KMS-11 (cell line): Measurements from ENCODE around the gene HMG20A.
A peak's percentile ranks its signal among the peaks of the same experiment; 100 is the strongest.

ENCODE experiments used
- H2AFZ ChIP-seq: fragments of 200-600 bp; sonication (generic); 2 replicates; pipeline ENCODE4 v1.6.1; 2016; ENCODE audit warnings: antibody characterized with exemption, mixed run types, low read depth
- H3K27ac ChIP-seq: fragments of 200-600 bp; sonication (generic); 2 replicates; pipeline ENCODE4 v1.6.1; 2016; ENCODE audit warnings: mild to moderate bottlenecking, mixed run types
- H3K27me3 ChIP-seq: fragments of 200-600 bp; sonication (generic); 2 replicates; pipeline ENCODE4 v1.6.1; 2017; ENCODE audit warnings: mild to moderate bottlenecking, low read depth, mixed run types, moderate library complexity; ENCODE audit not compliant: insufficient read depth
- H3K36me3 ChIP-seq: fragments of 200-600 bp; sonication (generic); 2 replicates; pipeline ENCODE4 v1.6.1; 2017; ENCODE audit warnings: mild to moderate bottlenecking, mixed run types; ENCODE audit not compliant: insufficient read depth
- H3K4me1 ChIP-seq: fragments of 200-600 bp; sonication (generic); 2 replicates; pipeline ENCODE4 v1.6.1; 2016; ENCODE audit warnings: mild to moderate bottlenecking, low read depth, mixed run types; ENCODE audit not compliant: poor library complexity, severe bottlenecking
- H3K4me2 ChIP-seq: fragments of 200-600 bp; sonication (generic); 2 replicates; pipeline ENCODE4 v1.7.0; 2016; ENCODE audit warnings: mild to moderate bottlenecking, mixed run types
- H3K4me3 ChIP-seq: fragments of 200-600 bp; sonication (generic); IDR thresholded peaks from 2 replicates; pipeline ENCODE4 v1.6.1; 2017; ENCODE audit warnings: low read depth, low read length, mixed read lengths; ENCODE audit not compliant: insufficient read depth
- H3K79me2 ChIP-seq: fragments of 200-600 bp; sonication (generic); 2 replicates; pipeline ENCODE4 v1.6.1; 2016; ENCODE audit warnings: low read depth, mixed run types; ENCODE audit not compliant: insufficient read depth
- H3K9ac ChIP-seq: fragments of 200-600 bp; sonication (generic); 2 replicates; pipeline ENCODE4 v1.6.1; 2016; ENCODE audit warnings: mild to moderate bottlenecking, mixed run types
- H4K20me1 ChIP-seq: fragments of 200-600 bp; sonication (generic); 2 replicates; pipeline ENCODE4 v1.6.1; 2016; ENCODE audit warnings: mild to moderate bottlenecking, mixed run types; ENCODE audit not compliant: insufficient read depth
- TF ChIP-seq, protein P1 (sequence below): fragments of 200-600 bp; sonication (generic); conservative IDR thresholded peaks from 2 replicates; pipeline ENCODE4 v1.6.1; 2017; ENCODE audit warnings: low read depth, mild to moderate bottlenecking, antibody characterized with exemption, low read length, moderate library complexity, mixed read lengths

The HMG20A gene

GRCh38 chr15:77420610-77421369, at the start of gene HMG20A:
TSS of gene HMG20A (plus strand) at chr15:77420888. CDS start at chr15:77458408, 37,520 bp downstream.
- Histone ChIP-seq H3K4me1 (peaks cover 6% of the 10 kb centered on the region), H3K27me3 (no peaks in the 10 kb centered on the region), H3K36me3 (no peaks in the 10 kb centered on the region), H3K79me2 (peaks cover 26% of the 10 kb centered on the region; the same call in 1 of the 2 replicates), H3K9ac (peak within 1 kb of the TSS; percentile 70), H3K4me2 (peak within 1 kb of the TSS; percentile 89), H4K20me1 (no peaks in the 10 kb centered on the region), H2AFZ (peak within 1 kb of the TSS; percentile 99), H3K4me3 (no peak within 1 kb of the TSS), H3K27ac (peak within 1 kb of the TSS; percentile 78)
- TF ChIP-seq, protein P1, sequence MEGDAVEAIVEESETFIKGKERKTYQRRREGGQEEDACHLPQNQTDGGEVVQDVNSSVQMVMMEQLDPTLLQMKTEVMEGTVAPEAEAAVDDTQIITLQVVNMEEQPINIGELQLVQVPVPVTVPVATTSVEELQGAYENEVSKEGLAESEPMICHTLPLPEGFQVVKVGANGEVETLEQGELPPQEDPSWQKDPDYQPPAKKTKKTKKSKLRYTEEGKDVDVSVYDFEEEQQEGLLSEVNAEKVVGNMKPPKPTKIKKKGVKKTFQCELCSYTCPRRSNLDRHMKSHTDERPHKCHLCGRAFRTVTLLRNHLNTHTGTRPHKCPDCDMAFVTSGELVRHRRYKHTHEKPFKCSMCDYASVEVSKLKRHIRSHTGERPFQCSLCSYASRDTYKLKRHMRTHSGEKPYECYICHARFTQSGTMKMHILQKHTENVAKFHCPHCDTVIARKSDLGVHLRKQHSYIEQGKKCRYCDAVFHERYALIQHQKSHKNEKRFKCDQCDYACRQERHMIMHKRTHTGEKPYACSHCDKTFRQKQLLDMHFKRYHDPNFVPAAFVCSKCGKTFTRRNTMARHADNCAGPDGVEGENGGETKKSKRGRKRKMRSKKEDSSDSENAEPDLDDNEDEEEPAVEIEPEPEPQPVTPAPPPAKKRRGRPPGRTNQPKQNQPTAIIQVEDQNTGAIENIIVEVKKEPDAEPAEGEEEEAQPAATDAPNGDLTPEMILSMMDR, result no peak

- Histone ChIP-seq H3K27ac (no peak overlapping the region), H3K4me1 (no peaks in the 10 kb centered on the region), H3K4me2 (no peak overlapping the region), H2AFZ (no peak overlapping the region), H3K9ac (no peak overlapping the region), H3K79me2 (no peaks in the 10 kb centered on the region), H4K20me1 (no peaks in the 10 kb centered on the region), H3K36me3 (no peaks in the 10 kb centered on the region), H3K4me3 (no peak overlapping the region), H3K27me3 (no peaks in the 10 kb centered on the region)
- TF ChIP-seq, protein P1, result no peak
These were observed 48.7 kb upstream of the HMG20A start for GRCh38 chr15:77371850-77372563.

DNA sequence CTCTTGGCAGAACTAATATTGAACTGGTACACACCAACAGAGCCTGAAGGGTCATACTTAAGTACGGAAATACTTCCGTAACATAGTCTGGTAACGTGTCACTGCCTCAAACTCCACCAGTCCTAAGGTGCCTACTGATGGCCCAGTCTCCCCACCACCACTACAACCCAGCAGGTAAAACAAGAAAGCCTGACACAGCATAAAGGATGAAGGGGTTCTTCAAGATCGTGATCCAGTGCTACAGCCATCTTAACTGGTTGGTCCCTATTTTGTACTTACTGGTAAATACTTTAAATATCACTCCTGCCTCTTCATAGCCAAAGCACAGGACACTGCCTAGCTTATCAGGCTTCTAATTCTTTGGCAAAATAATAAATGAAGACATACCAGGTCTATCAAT, 47.2 kb upstream of the HMG20A start:
- Histone ChIP-seq H3K36me3 (no peaks in the 10 kb centered on the region), H3K4me3 (no peak overlapping the region), H3K27me3 (no peaks in the 10 kb centered on the region), H3K79me2 (no peaks in the 10 kb centered on the region), H3K4me1 (no peaks in the 10 kb centered on the region), H3K9ac (no peak overlapping the region), H3K4me2 (no peak overlapping the region), H3K27ac (no peak overlapping the region), H4K20me1 (no peaks in the 10 kb centered on the region), H2AFZ (no peak overlapping the region)
- TF ChIP-seq, protein P1, result no peak

DNA sequence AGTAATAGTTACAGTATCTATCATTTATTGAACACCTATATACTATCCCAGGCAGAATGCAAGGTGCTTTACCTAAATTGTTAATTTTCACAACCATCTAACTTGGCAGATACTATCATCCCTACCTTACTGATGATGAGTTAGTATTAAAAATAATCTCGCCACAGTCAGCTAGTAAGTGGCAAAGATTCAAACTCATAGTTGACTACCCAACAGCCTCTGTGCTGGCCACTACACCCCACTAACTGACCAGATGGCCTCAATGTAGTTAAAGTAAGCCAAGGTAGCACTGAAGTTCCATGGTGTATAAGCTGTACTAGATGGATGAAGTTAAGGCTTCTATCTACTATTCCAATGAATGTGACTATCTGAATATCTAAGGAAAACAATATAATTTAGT, 45.6 kb upstream of the HMG20A start:
- Histone ChIP-seq H3K36me3 (no peaks in the 10 kb centered on the region), H3K4me3 (no peak overlapping the region), H4K20me1 (no peaks in the 10 kb centered on the region), H3K27me3 (no peaks in the 10 kb centered on the region), H3K9ac (no peak overlapping the region), H3K27ac (no peak overlapping the region), H3K79me2 (no peaks in the 10 kb centered on the region), H3K4me2 (no peak overlapping the region), H2AFZ (no peak overlapping the region), H3K4me1 (no peaks in the 10 kb centered on the region)
- TF ChIP-seq, protein P1, result no peak
